Esophagus squamous epithelium (tissue), 5 donors: ENCODE results near the gene TPPP. TPM values are rescaled to one million over a fixed set of nuclear protein-coding genes. Genes with fewer than 3 reads are reported as not detected.

Source experiments
- DNase-seq: peaks from one replicate; lab custom pipeline; 2025; lab: John Stamatoyannopoulos, UW
- H3K27ac ChIP-seq, 4 donors: fragments of 200-600 bp; sonication (generic); one replicate each; pipeline ENCODE4 v1.5.1; 2016 to 2019; ENCODE audit warnings: mild to moderate bottlenecking in 1 of 4
- H3K27me3 ChIP-seq, 4 donors: fragments of 200-600 bp; sonication (generic); 1 replicate in 3 of 4; 2 replicates in 1 of 4; pipeline versions ENCODE4 v1.5.1 to v1.6.0; 2017 to 2021; ENCODE audit warnings: antibody characterized with exemption in 1 of 4
- H3K36me3 ChIP-seq, 3 donors: fragments of 200-600 bp; sonication (generic); one replicate each; pipeline ENCODE4 v1.5.1; 2016 to 2019
- H3K4me1 ChIP-seq, 3 donors: fragments of 200-600 bp; sonication (generic); one replicate each; pipeline ENCODE4 v1.5.1; 2017 to 2019
- H3K4me3 ChIP-seq, 4 donors: fragments of 200-600 bp; sonication (generic); 1 replicate in 3 of 4; 2 replicates in 1 of 4; pipeline ENCODE4 v1.5.1; 2016 to 2019; ENCODE audit warnings: mild to moderate bottlenecking in 2 of 4, moderate library complexity in 1 of 4
- H3K9me3 ChIP-seq, 3 donors: fragments of 200-600 bp; sonication (generic); one replicate each; pipeline ENCODE4 v1.5.1; 2016 to 2019
- CTCF ChIP-seq, 6 experiments: fragments of 450-650 bp in 4 of 6; fragments of 200-600 bp in 2 of 6; sonication (generic) in 2 of 6; IDR thresholded peaks; one replicate each; pipeline ENCODE4 v1.5.1; 2016 to 2019; ENCODE audit warnings: antibody characterized with exemption in 6 of 6, mild to moderate bottlenecking in 4 of 6, moderate library complexity in 4 of 6
- POLR2A ChIP-seq, 4 donors: fragments of 450-650 bp; IDR thresholded peaks; one replicate each; pipeline ENCODE4 v1.6.1; 2017; ENCODE audit warnings: antibody characterized with exemption in 4 of 4, mild to moderate bottlenecking in 4 of 4, moderate library complexity in 3 of 4
- WGBS, 2 donors: methylation state at CpG; one replicate each; pipeline ENCODE4 v1.1.5; 2018; 5-methylcytosine and 5-hydroxymethylcytosine counted together
- intact Hi-C: fragments of 100-400 bp; cut with DNase I; formaldehyde crosslinking; loops from one replicate; pipeline ENCODE4 v1.15.0; 2022
- total RNA-seq, 4 donors: library from RNA; depleted of rRNA; stranded (reverse); fragments of >200 nt; gene quantifications; one replicate each; pipeline ENCODE4 v1.1.0, GENCODE V29; 2016
- donor health status: DM: yes; HTN: yes; CAD: no.

The TPPP gene
- total RNA-seq, 4 donors from 2014 or later, result 1.7 to 5.8 (median 5.5) TPM

- peak overlapping the region; percentile 5 to 48 (median 27) for H3K27ac ChIP-seq
- H3K4me3 ChIP-seq, result no peak overlapping the region
- intact Hi-C loops, result no loop called here
- H3K36me3 ChIP-seq, result peaks cover 0 to 29% (median 0%) of the 10 kb centered on the region in 3 donors
- peaks cover 35 to 60% (median 39%) of the 10 kb centered on the region in 3 donors for H3K4me1 ChIP-seq
- WGBS, 2 donors, result no CpG with 5 or more reads among the region's 40 CpGs
- H3K27me3 ChIP-seq, result no peaks in the 10 kb centered on the region
- no peaks in the 10 kb centered on the region for H3K9me3 ChIP-seq
- TF ChIP-seq CTCF (IDR thresholded peaks at IDR 0.05) (peak; percentile 33 to 69 (median 62)), POLR2A (IDR thresholded peaks at IDR 0.05) (no peak)
- DNase-seq, result no peak
Observed at GRCh38 chr5:669111-669841, 23.9 kb downstream of the TPPP start.

GRCh38 chr5:668283-668995 lies 24.7 kb downstream of the TPPP start:
- Histone ChIP-seq H3K4me1 (peaks cover 27 to 60% (median 37%) of the 10 kb centered on the region in 3 donors), H3K27ac (peak overlapping the region in 2 of 4 donors; percentile 5 to 48), H3K9me3 (no peaks in the 10 kb centered on the region), H3K27me3 (no peaks in the 10 kb centered on the region), H3K4me3 (no peak overlapping the region), H3K36me3 (peaks cover 0 to 37% (median 4%) of the 10 kb centered on the region in 3 donors)
- intact Hi-C loops, result no loop called here
- 82 to 84% methylated on average over 17 to 30 of the region's 44 CpGs for WGBS, 2 donors
- DNase-seq, result no peak
- TF ChIP-seq CTCF (IDR thresholded peaks at IDR 0.05) (no peak), POLR2A (IDR thresholded peaks at IDR 0.05) (no peak)

GRCh38 chr5:666816-667498 lies 26.2 kb downstream of the TPPP start:
- intact Hi-C loops, result no loop called here
- peaks cover 0 to 52% (median 11%) of the 10 kb centered on the region in 3 donors for H3K36me3 ChIP-seq
- WGBS, 2 donors, result 86% methylated on average over 8 of the region's 13 CpGs; no CpG with 5 or more reads in 1 of the 2 donors
- TF ChIP-seq POLR2A (IDR thresholded peaks at IDR 0.05) (no peak), CTCF (IDR thresholded peaks at IDR 0.05) (no peak)
- no peak for DNase-seq
- H3K4me3 ChIP-seq, result no peak overlapping the region
- H3K27me3 ChIP-seq, result no peaks in the 10 kb centered on the region
- H3K27ac ChIP-seq, result no peak overlapping the region
- no peaks in the 10 kb centered on the region for H3K9me3 ChIP-seq
- H3K4me1 ChIP-seq, result peaks cover 12 to 49% (median 24%) of the 10 kb centered on the region in 3 donors

GRCh38 chr5:665956-666711 lies 27.0 kb downstream of the TPPP start:
- Histone ChIP-seq H3K36me3 (peaks cover 0 to 60% (median 11%) of the 10 kb centered on the region in 3 donors), H3K27me3 (no peaks in the 10 kb centered on the region), H3K9me3 (no peaks in the 10 kb centered on the region), H3K4me1 (peaks cover 4 to 41% (median 16%) of the 10 kb centered on the region in 3 donors), H3K27ac (no peak overlapping the region), H3K4me3 (no peak overlapping the region)
- DNase-seq, result no peak
- intact Hi-C loops, result no loop called here
- 83 to 100% methylated on average over 1 to 7 of the region's 40 CpGs for WGBS, 2 donors
- no peak for TF ChIP-seq CTCF (IDR thresholded peaks at IDR 0.05)
- TF ChIP-seq POLR2A (IDR thresholded peaks at IDR 0.05), result no peak
